GM18951 (cell line): ENCODE measurements around the gene TIAM2.

Source experiments
- POLR2A ChIP-seq: IDR thresholded peaks from 4 replicates; pipeline ENCODE4 v1.6.1; 2011; ENCODE audit warnings: mild to moderate bottlenecking; ENCODE audit not compliant: insufficient read length, insufficient read depth; ENCODE audit errors: extremely low read depth
- in situ Hi-C: fragments of 300-500 bp; cut with MboI; formaldehyde crosslinking; loops from one replicate; pipeline ENCODE4 v1.12.0; 2022; ENCODE audit warnings: low sequenced_read_pairs, mixed read lengths, inconsistent platforms; ENCODE audit not compliant: unreplicated experiment

The TIAM2 gene

DNA sequence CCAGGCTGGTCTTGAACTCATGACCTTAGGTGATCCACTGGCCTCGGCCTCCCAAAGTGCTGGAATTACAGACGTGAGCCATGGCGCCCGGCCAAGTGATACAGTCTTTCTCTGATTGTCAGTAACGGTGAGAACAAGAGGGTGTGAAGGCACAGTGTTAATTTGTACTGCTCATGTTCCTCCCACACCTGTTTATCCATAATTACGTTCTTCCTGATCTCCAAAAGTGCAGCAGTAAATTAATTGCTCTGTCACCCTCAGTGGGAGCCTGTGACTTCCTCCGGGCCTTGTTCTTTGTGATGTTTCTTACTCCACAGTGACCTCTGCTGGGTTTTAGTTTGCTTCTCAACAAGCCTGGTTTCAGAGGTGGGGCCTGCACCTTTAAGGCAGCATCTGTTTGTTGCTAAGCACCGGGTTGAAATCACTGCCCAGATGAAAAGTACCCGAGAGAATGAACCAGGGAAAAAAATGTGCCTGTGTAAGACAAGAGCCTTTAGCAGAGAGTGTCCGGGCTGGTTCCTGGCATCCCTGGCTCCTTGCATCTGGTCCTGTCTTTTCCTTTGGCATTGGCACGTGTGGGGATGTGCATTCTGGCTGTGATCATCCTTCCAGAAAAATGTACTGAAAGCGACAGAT lies 179.6 kb downstream of the TIAM2 start:
- TF ChIP-seq POLR2A, result no peak
- in situ Hi-C loops, result loop anchor here (5.0 to 25.0 kb wide), 3 partner anchors 247 to 500 kb away; no protein-coding TSS in a partner anchor

DNA sequence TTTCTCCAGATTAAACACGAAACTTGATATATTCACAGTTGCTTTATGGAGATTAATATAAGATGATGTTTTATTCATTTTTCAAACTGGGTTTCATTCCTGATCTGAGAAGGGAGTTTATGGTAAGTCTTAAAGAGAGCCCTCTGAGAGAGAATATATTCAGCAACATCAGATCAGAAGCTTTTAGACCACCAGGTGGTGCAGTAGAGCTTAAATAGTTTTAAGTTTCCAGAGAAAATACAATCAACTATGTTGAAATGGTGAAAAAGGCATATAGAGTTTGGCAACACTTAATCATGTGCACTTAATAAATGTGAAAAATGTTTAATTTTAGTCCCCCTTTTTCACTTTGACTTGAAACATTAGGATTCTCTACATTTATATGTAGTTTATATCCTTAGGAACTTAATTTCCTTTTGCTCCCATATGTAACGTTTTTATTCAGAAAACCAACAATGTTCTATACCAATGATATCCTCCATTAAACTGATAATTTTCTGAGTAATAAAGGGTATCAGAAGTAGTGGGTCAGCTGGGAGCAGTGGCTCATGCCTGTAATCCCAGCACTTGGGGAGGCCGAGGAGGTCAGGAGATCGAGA lies 182.3 kb downstream of the TIAM2 start:
- no peak for TF ChIP-seq POLR2A
- in situ Hi-C loops, result loop anchor here (5.0 to 25.0 kb wide), 3 partner anchors 250 to 503 kb away; no protein-coding TSS in a partner anchor

DNA sequence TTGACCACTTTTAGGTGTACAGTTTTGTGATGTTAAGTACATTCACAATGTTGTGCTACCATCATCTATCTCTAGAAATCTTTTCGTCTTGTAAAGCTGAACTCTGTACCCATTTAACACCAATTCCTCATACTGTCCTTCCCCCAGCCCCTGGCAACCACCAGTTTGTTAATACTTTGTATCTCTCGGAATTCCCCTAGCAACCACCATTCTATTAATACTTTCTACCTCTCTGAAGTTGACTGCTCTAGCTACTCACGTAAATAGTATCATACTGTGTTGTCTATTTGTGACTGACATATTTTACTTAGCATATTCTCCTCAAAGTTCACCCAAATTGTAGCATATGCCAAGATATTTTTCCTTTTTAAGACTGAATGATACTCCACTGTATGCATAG lies 186.4 kb downstream of the TIAM2 start:
- no peak for TF ChIP-seq POLR2A
- in situ Hi-C loops, result loop anchor here (25.0 kb wide), 1 partner anchor 331 kb away; no protein-coding TSS in a partner anchor

DNA sequence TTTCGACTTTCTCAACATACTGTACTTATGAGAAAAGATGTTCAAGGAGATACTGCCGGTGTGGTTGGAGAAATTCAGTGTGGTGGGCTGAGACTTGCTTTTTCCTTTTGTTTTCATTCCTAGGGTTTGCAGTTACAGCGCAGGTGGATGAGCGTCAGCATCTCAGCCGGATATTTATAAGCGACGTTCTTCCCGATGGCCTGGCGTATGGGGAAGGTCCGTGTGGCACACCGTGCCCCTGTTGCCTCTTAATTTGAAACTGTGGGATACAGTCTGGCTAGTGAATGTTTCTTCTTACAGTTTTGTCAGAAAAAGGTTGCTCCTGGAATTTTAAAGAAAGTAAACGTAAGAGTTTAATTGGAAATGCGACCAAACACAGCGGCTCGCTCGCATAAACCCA lies 187.0 kb downstream of the TIAM2 start:
- no peak for TF ChIP-seq POLR2A

DNA sequence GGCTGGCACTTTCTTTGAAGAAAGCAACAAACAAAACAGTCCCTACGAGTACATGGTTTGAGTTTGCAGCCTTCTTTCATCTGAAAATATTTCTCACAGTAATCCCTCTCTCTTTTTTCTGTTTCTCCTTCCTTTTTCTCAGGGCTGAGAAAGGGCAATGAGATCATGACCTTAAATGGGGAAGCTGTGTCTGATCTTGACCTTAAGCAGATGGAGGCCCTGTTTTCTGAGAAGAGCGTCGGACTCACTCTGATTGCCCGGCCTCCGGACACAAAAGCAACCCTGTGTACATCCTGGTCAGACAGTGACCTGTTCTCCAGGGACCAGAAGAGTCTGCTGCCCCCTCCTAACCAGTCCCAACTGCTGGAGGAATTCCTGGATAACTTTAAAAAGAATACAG lies 188.0 kb downstream of the TIAM2 start:
- in situ Hi-C loops, result loop anchor here (25.0 kb wide), 1 partner anchor 329 kb away; no protein-coding TSS in a partner anchor
- peak; percentile 33 for TF ChIP-seq POLR2A

More for the DNA sequence above, 187.0 kb downstream of the TIAM2 start:
- in situ Hi-C loops, result loop anchor here (25.0 kb wide), 1 partner anchor 330 kb away; no protein-coding TSS in a partner anchor

DNA sequence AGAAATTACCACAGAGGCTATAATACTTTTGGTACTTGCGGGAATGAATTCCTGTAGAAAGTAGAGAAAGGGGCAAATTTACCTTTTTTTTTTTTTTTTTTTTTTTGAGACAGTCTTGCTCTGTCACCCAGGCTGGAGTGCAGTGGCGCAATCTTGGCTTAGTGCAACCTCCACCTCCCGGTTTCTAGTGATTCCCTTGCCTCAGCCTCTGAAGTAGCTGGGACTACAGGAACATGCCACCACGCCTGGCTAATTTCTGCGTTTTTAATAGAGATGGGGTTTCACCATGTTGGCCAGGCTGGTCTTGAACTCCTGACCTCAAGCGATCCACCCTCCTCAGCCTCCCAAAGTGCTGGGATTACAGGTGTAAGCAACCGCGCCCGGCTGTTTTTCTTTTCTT lies 189.9 kb downstream of the TIAM2 start:
- in situ Hi-C loops, result loop anchor here (25.0 kb wide), 1 partner anchor 327 kb away; no protein-coding TSS in a partner anchor

DNA sequence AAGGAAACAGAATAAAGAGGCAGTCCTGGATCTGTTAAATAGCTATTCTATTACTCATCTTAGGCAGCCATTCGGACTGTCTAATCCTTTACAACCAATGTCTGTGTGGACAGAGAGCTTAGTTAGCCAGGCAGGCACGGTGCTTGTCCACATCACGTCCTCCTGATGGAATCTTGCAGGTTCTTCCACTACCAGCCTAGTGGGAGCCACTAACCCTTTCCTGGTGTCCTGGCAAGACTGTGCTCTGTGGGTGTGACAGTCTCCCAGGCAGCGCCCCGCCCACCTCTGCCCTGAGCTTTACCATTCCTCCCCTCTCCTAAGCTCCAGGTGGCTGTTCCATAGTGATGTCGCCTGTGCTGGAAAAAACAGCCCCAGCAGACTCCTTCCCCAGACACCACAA lies 190.4 kb downstream of the TIAM2 start:
- in situ Hi-C loops, result loop anchor here (25.0 kb wide), 1 partner anchor 327 kb away; no protein-coding TSS in a partner anchor
- TF ChIP-seq POLR2A, result no peak

DNA sequence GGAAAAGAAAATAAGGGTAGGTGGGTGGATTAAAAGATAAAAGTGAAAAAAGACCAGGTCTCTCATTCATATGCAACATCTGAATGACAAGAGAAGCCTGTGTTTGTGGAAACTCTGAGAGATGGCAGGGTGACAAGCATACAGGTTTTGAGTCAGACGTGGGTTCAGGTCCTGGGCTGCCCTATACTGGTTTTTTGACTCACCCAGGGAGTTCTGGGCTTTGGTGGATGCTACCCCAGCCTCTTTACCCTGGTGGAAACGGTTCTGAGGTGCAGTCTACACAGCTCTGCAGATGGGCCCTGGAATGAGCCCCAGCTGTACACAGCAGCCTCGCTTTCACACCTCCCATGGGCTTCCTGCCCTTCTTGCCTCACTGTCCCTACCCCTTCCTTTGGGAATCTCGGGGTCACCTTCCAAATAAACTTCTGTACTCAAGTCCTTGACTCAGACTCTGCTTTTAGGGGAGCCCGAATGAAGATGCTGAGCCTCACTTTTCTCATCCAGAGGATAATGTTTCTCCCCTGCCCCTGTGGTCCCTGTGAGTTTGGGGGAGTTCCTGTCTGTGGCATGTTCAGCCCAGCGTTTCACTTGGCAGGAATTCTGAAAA lies 191.0 kb downstream of the TIAM2 start:
- in situ Hi-C loops, result loop anchor here (25.0 kb wide), 1 partner anchor 326 kb away; no protein-coding TSS in a partner anchor
- no peak for TF ChIP-seq POLR2A

DNA sequence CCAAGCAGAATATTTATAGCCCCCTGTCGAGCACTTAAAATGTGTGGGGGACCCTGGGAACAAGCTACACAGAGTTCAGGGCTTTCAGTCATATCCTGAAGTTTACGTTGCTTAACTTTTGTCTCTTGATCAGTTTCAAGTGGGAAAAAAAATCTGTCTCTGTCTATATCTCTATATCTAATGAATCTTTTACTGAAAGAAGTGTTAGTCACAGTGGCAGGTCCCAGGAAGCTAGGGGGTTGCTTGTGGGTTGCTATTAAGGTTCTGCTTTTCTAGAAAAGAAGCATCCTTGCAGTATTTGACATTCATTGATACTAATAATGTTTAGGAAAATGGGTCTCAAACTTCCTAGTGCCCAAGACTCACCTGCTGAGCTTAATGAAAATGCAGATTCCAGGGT lies 192.0 kb downstream of the TIAM2 start:
- no peak for TF ChIP-seq POLR2A
- in situ Hi-C loops, result loop anchor here (25.0 kb wide), 1 partner anchor 325 kb away; no protein-coding TSS in a partner anchor

DNA sequence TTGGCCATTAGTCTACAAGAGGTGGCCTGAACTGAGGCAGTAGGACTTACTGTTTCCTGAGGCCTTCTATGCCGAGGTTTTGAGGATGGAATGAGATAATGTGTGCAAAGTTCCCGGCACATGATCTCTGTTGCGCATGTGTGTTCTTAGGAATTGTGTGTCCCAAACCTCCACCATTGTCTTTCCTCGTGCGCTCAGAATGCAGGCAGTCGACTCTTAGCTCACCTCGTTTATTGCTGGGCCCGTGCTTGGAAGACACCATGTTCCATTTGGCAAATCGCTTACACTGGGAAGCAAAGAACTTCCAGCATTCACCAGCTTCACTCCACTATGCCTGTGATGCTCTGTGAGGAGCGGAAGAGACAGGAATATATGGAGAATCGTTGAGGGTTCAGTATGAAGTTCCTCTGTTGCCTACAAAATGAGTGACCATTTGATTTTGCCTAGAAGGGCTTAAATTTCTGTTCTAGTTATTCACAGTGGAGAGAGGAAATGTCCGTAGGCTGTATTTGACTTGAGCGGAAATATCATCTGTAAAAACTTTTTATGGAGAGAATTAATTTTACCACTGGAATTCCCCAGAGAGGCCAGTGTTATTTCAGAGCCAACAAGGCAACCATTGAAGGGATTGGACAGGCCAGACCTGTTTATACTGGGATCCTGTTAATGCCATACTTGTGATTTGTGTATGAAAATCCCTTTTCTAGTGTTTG lies 193.0 kb downstream of the TIAM2 start:
- no peak for TF ChIP-seq POLR2A
- in situ Hi-C loops, result loop anchor here (25.0 kb wide), 1 partner anchor 324 kb away; no protein-coding TSS in a partner anchor

DNA sequence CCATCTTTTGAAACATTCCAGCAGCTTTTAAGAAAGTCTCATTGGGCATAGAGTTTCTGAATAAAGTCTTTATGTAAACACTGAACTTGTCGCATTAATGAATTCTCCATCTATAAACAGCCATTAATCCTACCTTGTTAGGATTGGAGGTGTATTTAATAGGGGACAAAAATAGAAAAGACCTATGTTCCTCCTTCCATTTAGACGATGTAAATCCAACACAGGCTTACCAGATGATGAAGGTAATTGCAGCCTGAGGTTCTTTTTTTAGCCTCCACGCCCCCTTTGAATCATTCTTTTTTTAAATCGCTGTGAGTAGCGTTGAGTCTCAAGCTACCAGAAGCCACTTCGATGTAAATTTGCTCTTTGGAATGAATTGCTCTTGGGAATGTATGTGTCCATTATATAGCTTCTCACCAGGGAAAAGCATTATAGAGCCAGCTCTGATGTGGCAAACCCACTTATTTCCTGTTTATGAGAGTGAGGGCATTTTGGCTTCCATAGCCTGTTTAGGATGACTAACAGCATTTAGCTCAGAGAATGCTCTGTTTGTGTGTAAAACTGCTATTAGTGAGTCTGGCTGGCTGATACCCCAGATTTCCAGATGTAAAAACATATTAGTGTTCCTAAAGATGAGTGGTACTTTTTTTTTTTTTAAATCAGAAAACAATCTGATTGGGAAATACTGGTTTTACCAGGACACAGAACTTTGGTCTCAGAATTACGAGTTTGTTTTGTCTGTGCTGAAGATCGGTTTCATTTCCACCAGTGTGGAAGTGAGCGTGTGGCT lies 193.8 kb downstream of the TIAM2 start:
- no peak for TF ChIP-seq POLR2A
- in situ Hi-C loops, result loop anchor here (25.0 kb wide), 1 partner anchor 323 kb away; no protein-coding TSS in a partner anchor

DNA sequence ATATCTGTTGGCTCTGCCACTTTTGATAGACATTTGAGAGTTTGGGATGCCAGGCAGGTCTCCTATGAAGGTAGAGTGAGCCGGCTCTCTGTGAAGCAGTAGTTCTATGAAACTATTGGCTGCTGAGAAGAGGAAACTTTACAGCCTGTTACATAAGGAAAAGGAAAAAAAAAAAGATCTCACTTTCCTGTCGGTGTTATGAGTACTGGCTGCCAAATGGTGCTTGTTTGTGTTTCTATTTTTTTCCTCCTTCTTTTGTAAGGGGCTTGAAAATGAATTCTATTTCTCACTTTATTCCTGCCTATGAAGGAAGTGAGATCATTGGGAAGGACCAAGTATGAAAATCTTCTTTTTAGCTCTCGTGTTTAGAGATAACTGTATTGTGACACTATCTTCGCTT lies 195.6 kb downstream of the TIAM2 start:
- TF ChIP-seq POLR2A, result no peak
- in situ Hi-C loops, result loop anchor here (25.0 kb wide), 1 partner anchor 322 kb away; no protein-coding TSS in a partner anchor
